HEK293 (cell line): Measurements from ENCODE around the gene UNC13A.

ENCODE experiments used
- CTCF ChIA-PET: fragments of 350-600 bp; formaldehyde crosslinking; extraction: SDS; loops from one replicate; lab custom pipeline; 2021; ENCODE audit warnings: antibody characterized with exemption; lab: Yijun Ruan, JAX
- POLR2A ChIA-PET: fragments of 300-600 bp; formaldehyde crosslinking; extraction: SDS; loops from one replicate; lab custom pipeline; 2020; ENCODE audit warnings: antibody characterized with exemption, inconsistent platforms; lab: Yijun Ruan, JAX
- H3K27ac ChIP-seq: fragments of 200-500 bp; sonication (Bioruptor generic); 2 replicates; pipeline ENCODE4 v1.5.1; 2014; ENCODE audit warnings: low read depth, low read length, control low read depth, inconsistent platforms; ENCODE audit errors: extremely low read depth
- H3K36me3 ChIP-seq, 2 experiments: fragments of 200-500 bp in 1 of 2; sonication (Bioruptor generic) in 1 of 2; 1 replicate in 1 of 2; 2 replicates in 1 of 2; pipeline ENCODE4 v1.5.1; 2014 to 2017; ENCODE audit warnings: inconsistent platforms in 2 of 2, low read length in 2 of 2; ENCODE audit not compliant: control insufficient read depth in 2 of 2, insufficient read depth in 1 of 2
- H3K4me1 ChIP-seq: fragments of 200-500 bp; sonication (Bioruptor generic); 2 replicates; pipeline ENCODE4 v1.5.1; 2014; ENCODE audit warnings: mild to moderate bottlenecking, low read length, inconsistent platforms; ENCODE audit not compliant: control insufficient read depth, insufficient read depth
- H3K4me3 ChIP-seq: 2 replicates; pipeline ENCODE4 v1.5.1; 2011; ENCODE audit warnings: low read depth, mild to moderate bottlenecking, control low read depth, low read length, moderate library complexity
- H3K9me3 ChIP-seq: fragments of 200-500 bp; sonication (Bioruptor generic); 2 replicates; pipeline ENCODE4 v1.5.1; 2014; ENCODE audit warnings: low read depth, low read length, inconsistent platforms; ENCODE audit not compliant: control insufficient read depth, insufficient read depth
- CTCF ChIP-seq: fragments of 450-650 bp; formaldehyde crosslinking; IDR thresholded peaks from 2 replicates; pipeline ENCODE4 v1.5.1; 2016; ENCODE audit warnings: missing biosample characterization, missing genetic modification characterization
- HIC1 ChIP-seq: fragments of 450-650 bp; formaldehyde crosslinking; IDR thresholded peaks from 2 replicates; pipeline ENCODE4 v1.5.1; 2016; ENCODE audit warnings: missing biosample characterization, missing genetic modification characterization
- KLF1 ChIP-seq: fragments of 450-650 bp; formaldehyde crosslinking; IDR thresholded peaks from 2 replicates; pipeline ENCODE4 v1.5.1; 2016; ENCODE audit warnings: missing biosample characterization, missing genetic modification characterization
- KLF17 ChIP-seq: fragments of 450-650 bp; formaldehyde crosslinking; IDR thresholded peaks from 2 replicates; pipeline ENCODE4 v1.5.1; 2016; ENCODE audit warnings: missing biosample characterization, missing genetic modification characterization
- PBX3 ChIP-seq: sonication (generic); formaldehyde crosslinking; IDR thresholded peaks from 2 replicates; pipeline ENCODE4 v1.8.1; 2022; ENCODE audit warnings: mild to moderate bottlenecking, moderate library complexity, missing genetic modification reagents
- SCRT2 ChIP-seq: fragments of 450-650 bp; formaldehyde crosslinking; IDR thresholded peaks from 2 replicates; pipeline ENCODE4 v1.5.1; 2016; ENCODE audit warnings: missing biosample characterization, missing genetic modification characterization
- SETDB1 ChIP-seq: IDR thresholded peaks from one replicate; pipeline ENCODE4 v1.6.1; 2017; ENCODE audit warnings: mild to moderate bottlenecking, low read length, moderate library complexity, mixed read lengths; ENCODE audit not compliant: insufficient read length
- ZEB2 ChIP-seq: fragments of 450-650 bp; formaldehyde crosslinking; IDR thresholded peaks from 2 replicates; pipeline ENCODE4 v1.5.1; 2016; ENCODE audit warnings: missing biosample characterization, missing genetic modification characterization
- ZNF133 ChIP-seq: fragments of 450-650 bp; formaldehyde crosslinking; IDR thresholded peaks from 2 replicates; pipeline ENCODE4 v1.5.1; 2016; ENCODE audit warnings: missing biosample characterization, missing genetic modification characterization
- ZNF148 ChIP-seq: fragments of 450-650 bp; formaldehyde crosslinking; IDR thresholded peaks from 2 replicates; pipeline ENCODE4 v1.5.0; 2017; ENCODE audit warnings: missing biosample characterization, missing genetic modification characterization, borderline replicate concordance
- ZNF175 ChIP-seq: fragments of 450-650 bp; formaldehyde crosslinking; IDR thresholded peaks from 2 replicates; pipeline ENCODE4 v1.5.1; 2016; ENCODE audit warnings: missing biosample characterization, missing genetic modification characterization
- ZNF266 ChIP-seq: fragments of 450-650 bp; formaldehyde crosslinking; IDR thresholded peaks from 2 replicates; pipeline ENCODE4 v1.5.1; 2016; ENCODE audit warnings: missing biosample characterization, missing genetic modification characterization, low read depth
- ZNF544 ChIP-seq: fragments of 450-650 bp; formaldehyde crosslinking; IDR thresholded peaks from 2 replicates; pipeline ENCODE4 v1.5.0; 2017; ENCODE audit warnings: missing biosample characterization, missing genetic modification characterization
- ZNF664 ChIP-seq: fragments of 450-650 bp; formaldehyde crosslinking; IDR thresholded peaks from 2 replicates; pipeline ENCODE4 v1.5.1; 2016; ENCODE audit warnings: missing biosample characterization, missing genetic modification characterization
- ZNF791 ChIP-seq: fragments of 450-650 bp; formaldehyde crosslinking; IDR thresholded peaks from 2 replicates; pipeline ENCODE4 v1.5.1; 2016; ENCODE audit warnings: missing biosample characterization, missing genetic modification characterization
- ZSCAN16 ChIP-seq: fragments of 450-650 bp; formaldehyde crosslinking; IDR thresholded peaks from 2 replicates; pipeline ENCODE4 v1.5.1; 2016; ENCODE audit warnings: missing biosample characterization, missing genetic modification characterization
- ZSCAN5A ChIP-seq: fragments of 450-650 bp; formaldehyde crosslinking; IDR thresholded peaks from 2 replicates; pipeline ENCODE4 v1.5.1; 2016; ENCODE audit warnings: missing biosample characterization, missing genetic modification characterization

The UNC13A gene

GRCh38 chr19:17719730-17720400 is 31.7 kb upstream of the UNC13A start:
- Histone ChIP-seq H3K36me3 (peaks cover 7 to 27% of the 10 kb centered on the region in 2 experiments; a peak in 2 of 3 replicates), H3K27ac (peak overlapping the region; percentile 50; the same call in 1 of the 2 replicates), H3K9me3 (no peaks in the 10 kb centered on the region), H3K4me1 (peaks cover 6% of the 10 kb centered on the region), H3K4me3 (peak overlapping the region; percentile 93)
- ChIA-PET CTCF (interaction anchor here (0.6 to 2.3 kb wide), 6 partner anchors 21 to 139 kb away, joined by 3 to 8 read pairs (median 4); no protein-coding TSS in a partner anchor), POLR2A (interaction anchor here (0.6 to 3.0 kb wide), 8 partner anchors 14 to 140 kb away, joined by 3 to 10 read pairs (median 4); partner anchors contain the start of gene RPL18A)
- TF ChIP-seq ZNF266, result no peak
- no peak for TF ChIP-seq ZNF133 (tag by site-specific recombination)
- TF ChIP-seq PBX3 (CRISPR knock-in tag), result no peak
- TF ChIP-seq SETDB1, result no peak
- peak; percentile 85 for TF ChIP-seq KLF1 (tag by site-specific recombination)
- TF ChIP-seq ZNF148 (tag by site-specific recombination), result no peak
- TF ChIP-seq ZSCAN16 (tag by site-specific recombination), result peak; percentile 81; the same call in 1 of the 2 replicates
- TF ChIP-seq ZNF791 (tag by site-specific recombination), result no peak
- no peak for TF ChIP-seq ZNF544 (tag by site-specific recombination)
- TF ChIP-seq ZEB2 (tag by site-specific recombination), result peak; percentile 67
- TF ChIP-seq SCRT2, result no peak
- TF ChIP-seq ZSCAN5A, result peak; percentile 46; the same call in 1 of the 2 replicates
- TF ChIP-seq ZNF175, result no peak
- no peak for TF ChIP-seq CTCF (tag by site-specific recombination)
- 0 out of 2 replicates have a peak, but pooled peaks have one; percentile 26 for TF ChIP-seq HIC1
- TF ChIP-seq ZNF664, result peak; percentile 98
- peak; percentile 54 for TF ChIP-seq KLF17 (tag by site-specific recombination)
